ENCODE measurements around the gene TUBA1B. TPM values are rescaled to one million over a fixed set of nuclear protein-coding genes. Genes with fewer than 3 reads are reported as not detected.

The TUBA1B gene
- total RNA-seq, 1 donor from 2014 or later = 2,741 TPM

DNA sequence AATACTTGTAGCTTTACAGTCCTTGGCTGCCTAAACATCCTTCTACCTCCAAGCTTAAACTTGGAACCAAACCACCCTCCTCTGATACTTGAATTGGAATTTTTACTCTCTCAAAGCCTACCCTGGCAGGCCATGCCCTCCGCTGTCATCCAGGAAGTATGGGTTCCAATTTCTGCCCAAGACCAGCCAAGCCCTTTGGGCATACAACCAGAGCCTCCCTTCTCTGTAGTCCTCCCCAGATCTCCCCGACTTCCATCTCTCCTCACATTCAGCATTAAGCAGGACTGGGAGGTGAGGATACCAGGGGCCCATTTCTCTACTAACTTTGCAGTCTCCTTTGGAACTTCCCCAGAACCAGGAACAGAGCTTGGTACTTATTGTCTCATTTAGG is 36.2 kb downstream of the TUBA1B start:
- Histone ChIP-seq H3K36me3 (no peaks in the 10 kb centered on the region), H3F3A (ENCODE audit: low read depth) (peaks cover 49% of the 10 kb centered on the region), H4K20me1 (ENCODE audit: low read depth) (peaks cover 27% of the 10 kb centered on the region), H3K27me3 (peaks cover 58% of the 10 kb centered on the region), H3K4me1 (peaks cover 35% of the 10 kb centered on the region), H2AFZ (replicated peaks) (no peak overlapping the region), H3K4me2 (peak overlapping the region; percentile 76), H3K9me3 (ENCODE audit: low read depth) (no peaks in the 10 kb centered on the region), H3K27ac (no peak overlapping the region), H3K79me2 (ENCODE audit: low read depth) (no peaks in the 10 kb centered on the region), H3K4me3 (peak overlapping the region; percentile 44), H3K9ac (no peak overlapping the region)
- Mint-ChIP-seq H3K9me3 (peaks cover 2% of the 10 kb centered on the region), H3K4me3 (peak overlapping the region; percentile 68), H3K36me3 (peaks cover 22% of the 10 kb centered on the region), H3K27ac (no peak overlapping the region), H3K27me3 (ENCODE audit: insufficient read depth, low read depth) (peaks cover 59% of the 10 kb centered on the region), H3K4me1 (peaks cover 43% of the 10 kb centered on the region)
- TF ChIP-seq, protein P1, sequence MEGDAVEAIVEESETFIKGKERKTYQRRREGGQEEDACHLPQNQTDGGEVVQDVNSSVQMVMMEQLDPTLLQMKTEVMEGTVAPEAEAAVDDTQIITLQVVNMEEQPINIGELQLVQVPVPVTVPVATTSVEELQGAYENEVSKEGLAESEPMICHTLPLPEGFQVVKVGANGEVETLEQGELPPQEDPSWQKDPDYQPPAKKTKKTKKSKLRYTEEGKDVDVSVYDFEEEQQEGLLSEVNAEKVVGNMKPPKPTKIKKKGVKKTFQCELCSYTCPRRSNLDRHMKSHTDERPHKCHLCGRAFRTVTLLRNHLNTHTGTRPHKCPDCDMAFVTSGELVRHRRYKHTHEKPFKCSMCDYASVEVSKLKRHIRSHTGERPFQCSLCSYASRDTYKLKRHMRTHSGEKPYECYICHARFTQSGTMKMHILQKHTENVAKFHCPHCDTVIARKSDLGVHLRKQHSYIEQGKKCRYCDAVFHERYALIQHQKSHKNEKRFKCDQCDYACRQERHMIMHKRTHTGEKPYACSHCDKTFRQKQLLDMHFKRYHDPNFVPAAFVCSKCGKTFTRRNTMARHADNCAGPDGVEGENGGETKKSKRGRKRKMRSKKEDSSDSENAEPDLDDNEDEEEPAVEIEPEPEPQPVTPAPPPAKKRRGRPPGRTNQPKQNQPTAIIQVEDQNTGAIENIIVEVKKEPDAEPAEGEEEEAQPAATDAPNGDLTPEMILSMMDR (IDR thresholded peaks at IDR 0.05) = no peak
- TF ChIP-seq EZH2phosphoT487 (IDR thresholded peaks at IDR 0.05) (no peak), EZH2 (IDR thresholded peaks at IDR 0.05) (no peak)
- no peak for DNase-seq (ENCODE audit: low spot score)

- H2AFZ ChIP-seq (replicated peaks) = no peak within 1 kb of the TSS
- peaks cover 27% of the 10 kb centered on the region for H4K20me1 ChIP-seq (ENCODE audit: low read depth)
- H3K9me3 ChIP-seq (ENCODE audit: low read depth) = no peaks in the 10 kb centered on the region
- H3K27ac Mint-ChIP-seq = no peak within 1 kb of the TSS
- peaks cover 49% of the 10 kb centered on the region for H3F3A ChIP-seq (ENCODE audit: low read depth)
- H3K4me1 Mint-ChIP-seq = peaks cover 43% of the 10 kb centered on the region
- peak within 1 kb of the TSS; percentile 73 for H3K4me3 Mint-ChIP-seq
- DNase-seq (ENCODE audit: low spot score) = peak; percentile 83
- peaks cover 64% of the 10 kb centered on the region for H3K27me3 ChIP-seq
- H3K36me3 ChIP-seq = no peaks in the 10 kb centered on the region
- H3K4me2 ChIP-seq = peak within 1 kb of the TSS; percentile 76
- peaks cover 2% of the 10 kb centered on the region for H3K9me3 Mint-ChIP-seq
- H3K27me3 Mint-ChIP-seq (ENCODE audit: insufficient read depth, low read depth) = peaks cover 61% of the 10 kb centered on the region
- H3K27ac ChIP-seq = no peak within 1 kb of the TSS
- no peak within 1 kb of the TSS for H3K9ac ChIP-seq
- H3K4me3 ChIP-seq = peak within 1 kb of the TSS; percentile 44
- H3K4me1 ChIP-seq = peaks cover 40% of the 10 kb centered on the region
- peaks cover 22% of the 10 kb centered on the region for H3K36me3 Mint-ChIP-seq
- TF ChIP-seq EZH2 (IDR thresholded peaks at IDR 0.05) = peak; percentile 81
- TF ChIP-seq, protein P1 (IDR thresholded peaks at IDR 0.05) = no peak
- TF ChIP-seq EZH2phosphoT487 (IDR thresholded peaks at IDR 0.05) = peak; percentile 80
- H3K79me2 ChIP-seq (ENCODE audit: low read depth) = no peaks in the 10 kb centered on the region
These were observed 36.8 kb downstream of the TUBA1B start, which contains the start of gene DHH for GRCh38 chr12:49094160-49094974. DHH (minus strand) TSS chr12:49094801; CDS start chr12:49094512, 289 bp downstream.

GRCh38 chr12:49093792-49094159 is 37.4 kb downstream of the TUBA1B start:
- H2AFZ ChIP-seq (replicated peaks) = no peak overlapping the region
- H3K9me3 Mint-ChIP-seq = peaks cover 2% of the 10 kb centered on the region
- peak overlapping the region; percentile 44 for H3K4me3 ChIP-seq
- H3K4me2 ChIP-seq = peak overlapping the region; percentile 76
- no peak overlapping the region for H3K27ac Mint-ChIP-seq
- H3K27ac ChIP-seq = no peak overlapping the region
- TF ChIP-seq EZH2phosphoT487 (IDR thresholded peaks at IDR 0.05) (no peak), EZH2 (IDR thresholded peaks at IDR 0.05) (no peak)
- TF ChIP-seq, protein P1 (IDR thresholded peaks at IDR 0.05) = no peak
- H3K9me3 ChIP-seq (ENCODE audit: low read depth) = no peaks in the 10 kb centered on the region
- H3F3A ChIP-seq (ENCODE audit: low read depth) = peaks cover 54% of the 10 kb centered on the region
- peaks cover 33% of the 10 kb centered on the region for H4K20me1 ChIP-seq (ENCODE audit: low read depth)
- peaks cover 22% of the 10 kb centered on the region for H3K36me3 Mint-ChIP-seq
- peaks cover 66% of the 10 kb centered on the region for H3K27me3 Mint-ChIP-seq (ENCODE audit: insufficient read depth, low read depth)
- H3K4me1 Mint-ChIP-seq = peaks cover 43% of the 10 kb centered on the region
- H3K4me1 ChIP-seq = peaks cover 40% of the 10 kb centered on the region
- H3K36me3 ChIP-seq = no peaks in the 10 kb centered on the region
- no peaks in the 10 kb centered on the region for H3K79me2 ChIP-seq (ENCODE audit: low read depth)
- no peak overlapping the region for H3K9ac ChIP-seq
- DNase-seq (ENCODE audit: low spot score) = peak; percentile 55
- H3K4me3 Mint-ChIP-seq = peak overlapping the region; percentile 73
- H3K27me3 ChIP-seq = peaks cover 70% of the 10 kb centered on the region

Measured in neural progenitor cell (in vitro differentiated cells).